Liver (tissue), 3 donors: ENCODE measurements around the gene CFDP1.

Experiments used
- GABPA ChIP-seq, 2 donors: IDR thresholded peaks in 1 of 2; conservative IDR thresholded peaks in 1 of 2; 2 replicates each; pipeline ENCODE4 v1.6.1; 2016; ENCODE audit warnings: antibody characterized with exemption in 2 of 2, mild to moderate bottlenecking in 1 of 2, moderate library complexity in 1 of 2
- TF ChIP-seq, protein P1 (sequence below): IDR thresholded peaks from 2 replicates; pipeline ENCODE4 v1.6.1; 2016; ENCODE audit warnings: antibody characterized with exemption
- TF ChIP-seq, protein P2 (sequence below): fragments of 150-350 bp; IDR thresholded peaks from 2 replicates; pipeline ENCODE4 v1.5.1; 2017; ENCODE audit warnings: improper control_type of control experiment, low read depth, low read length; ENCODE audit not compliant: missing input control
- TF ChIP-seq, protein P3 (sequence below): IDR thresholded peaks from 2 replicates; pipeline ENCODE4 v1.6.1; 2016; ENCODE audit warnings: antibody characterized with exemption
- donor health status: healthy.
- donor health status: healthy.

DNA sequence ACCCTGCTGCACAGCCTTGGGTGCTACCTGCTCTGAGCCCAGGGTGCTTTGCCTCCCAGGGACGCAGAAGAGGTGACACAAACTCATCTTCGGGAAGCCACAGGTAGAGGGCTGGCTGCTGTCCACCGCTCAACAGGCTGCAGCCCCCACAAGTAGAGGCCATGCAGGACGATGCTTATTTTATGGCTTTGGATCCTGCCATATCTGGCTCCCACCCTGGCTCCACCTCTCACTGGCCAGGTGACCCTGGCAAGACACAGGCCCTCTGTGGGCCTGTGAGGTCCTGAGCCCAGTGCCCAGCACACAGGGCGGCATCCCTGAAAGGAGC is 170.5 kb downstream of the CFDP1 start:
- TF ChIP-seq, protein P1, sequence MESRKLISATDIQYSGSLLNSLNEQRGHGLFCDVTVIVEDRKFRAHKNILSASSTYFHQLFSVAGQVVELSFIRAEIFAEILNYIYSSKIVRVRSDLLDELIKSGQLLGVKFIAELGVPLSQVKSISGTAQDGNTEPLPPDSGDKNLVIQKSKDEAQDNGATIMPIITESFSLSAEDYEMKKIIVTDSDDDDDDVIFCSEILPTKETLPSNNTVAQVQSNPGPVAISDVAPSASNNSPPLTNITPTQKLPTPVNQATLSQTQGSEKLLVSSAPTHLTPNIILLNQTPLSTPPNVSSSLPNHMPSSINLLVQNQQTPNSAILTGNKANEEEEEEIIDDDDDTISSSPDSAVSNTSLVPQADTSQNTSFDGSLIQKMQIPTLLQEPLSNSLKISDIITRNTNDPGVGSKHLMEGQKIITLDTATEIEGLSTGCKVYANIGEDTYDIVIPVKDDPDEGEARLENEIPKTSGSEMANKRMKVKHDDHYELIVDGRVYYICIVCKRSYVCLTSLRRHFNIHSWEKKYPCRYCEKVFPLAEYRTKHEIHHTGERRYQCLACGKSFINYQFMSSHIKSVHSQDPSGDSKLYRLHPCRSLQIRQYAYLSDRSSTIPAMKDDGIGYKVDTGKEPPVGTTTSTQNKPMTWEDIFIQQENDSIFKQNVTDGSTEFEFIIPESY = no peak
- TF ChIP-seq, protein P2, sequence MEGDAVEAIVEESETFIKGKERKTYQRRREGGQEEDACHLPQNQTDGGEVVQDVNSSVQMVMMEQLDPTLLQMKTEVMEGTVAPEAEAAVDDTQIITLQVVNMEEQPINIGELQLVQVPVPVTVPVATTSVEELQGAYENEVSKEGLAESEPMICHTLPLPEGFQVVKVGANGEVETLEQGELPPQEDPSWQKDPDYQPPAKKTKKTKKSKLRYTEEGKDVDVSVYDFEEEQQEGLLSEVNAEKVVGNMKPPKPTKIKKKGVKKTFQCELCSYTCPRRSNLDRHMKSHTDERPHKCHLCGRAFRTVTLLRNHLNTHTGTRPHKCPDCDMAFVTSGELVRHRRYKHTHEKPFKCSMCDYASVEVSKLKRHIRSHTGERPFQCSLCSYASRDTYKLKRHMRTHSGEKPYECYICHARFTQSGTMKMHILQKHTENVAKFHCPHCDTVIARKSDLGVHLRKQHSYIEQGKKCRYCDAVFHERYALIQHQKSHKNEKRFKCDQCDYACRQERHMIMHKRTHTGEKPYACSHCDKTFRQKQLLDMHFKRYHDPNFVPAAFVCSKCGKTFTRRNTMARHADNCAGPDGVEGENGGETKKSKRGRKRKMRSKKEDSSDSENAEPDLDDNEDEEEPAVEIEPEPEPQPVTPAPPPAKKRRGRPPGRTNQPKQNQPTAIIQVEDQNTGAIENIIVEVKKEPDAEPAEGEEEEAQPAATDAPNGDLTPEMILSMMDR = no peak
- no peak for TF ChIP-seq GABPA (IDR thresholded peaks at IDR 0.05 in 1 of 2, conservative IDR thresholded peaks at IDR 0.05 in 1 of 2)
- TF ChIP-seq, protein P3, sequence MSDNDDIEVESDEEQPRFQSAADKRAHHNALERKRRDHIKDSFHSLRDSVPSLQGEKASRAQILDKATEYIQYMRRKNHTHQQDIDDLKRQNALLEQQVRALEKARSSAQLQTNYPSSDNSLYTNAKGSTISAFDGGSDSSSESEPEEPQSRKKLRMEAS = no peak
